ENCODE results near the gene CTU2. TPM values are rescaled to one million over a fixed set of nuclear protein-coding genes. Genes with fewer than 3 reads are reported as not detected.
"Not testable (repeated sequence)": the region's sequence is repeated elsewhere in the genome, so short reads cannot be mapped to it uniquely, and the experiment has no call there.

The CTU2 gene
- total RNA-seq, 4 donors from 2014 or later: 4.4 to 13.2 (median 6.3) TPM

GRCh38 chr16:88667461-88667860, 38.8 kb upstream of the CTU2 start:
- no peaks in the 10 kb centered on the region for H3K36me3 ChIP-seq
- H3K4me3 ChIP-seq: no peak overlapping the region
- H3K9me3 ChIP-seq: no peaks in the 10 kb centered on the region
- H3K4me1 ChIP-seq: peaks cover 6 to 24% (median 6%) of the 10 kb centered on the region in 3 donors
- H3K27ac ChIP-seq: no peak overlapping the region
- DNase-seq: no peak
- no peaks in the 10 kb centered on the region for H3K27me3 ChIP-seq
- 83% methylated on average over 1 of the region's 5 CpGs; no CpG with 5 or more reads in 1 of the 2 donors for WGBS, 2 donors
- TF ChIP-seq POLR2A (IDR thresholded peaks at IDR 0.05) (no peak), CTCF (IDR thresholded peaks at IDR 0.05) (no peak)
- intact Hi-C loops (cut with DNase I): no loop called here

GRCh38 chr16:88669493-88669892, 36.8 kb upstream of the CTU2 start:
- H3K9me3 ChIP-seq; H3K4me3 ChIP-seq; H3K27me3 ChIP-seq; DNase-seq; H3K36me3 ChIP-seq; intact Hi-C loops (cut with DNase I); H3K27ac ChIP-seq: not testable (repeated sequence)
- H3K4me1 ChIP-seq: peaks cover 0 to 10% (median 0%) of the 10 kb centered on the region in 3 donors
- 91 to 94% methylated on average over 8 of the region's 8 CpGs for WGBS, 2 donors

- no peak overlapping the region for H3K27ac ChIP-seq
- WGBS, 2 donors: 79 to 92% methylated on average over 10 of the region's 10 CpGs
- no peak overlapping the region for H3K4me3 ChIP-seq
- no peaks in the 10 kb centered on the region for H3K27me3 ChIP-seq
- no peaks in the 10 kb centered on the region for H3K9me3 ChIP-seq
- TF ChIP-seq CTCF (IDR thresholded peaks at IDR 0.05) (no peak), POLR2A (IDR thresholded peaks at IDR 0.05) (no peak)
- peaks cover 0 to 5% (median 0%) of the 10 kb centered on the region in 3 donors for H3K4me1 ChIP-seq
- H3K36me3 ChIP-seq: peaks cover 0 to 5% (median 0%) of the 10 kb centered on the region in 3 donors
- intact Hi-C loops (cut with DNase I): no loop called here
- DNase-seq: no peak
These were observed 36.3 kb upstream of the CTU2 start for GRCh38 chr16:88669980-88670379.

- intact Hi-C loops (cut with DNase I): no loop called here
- WGBS, 2 donors: 86 to 90% methylated on average over 8 of the region's 23 CpGs
These were observed 34.5 kb upstream of the CTU2 start for GRCh38 chr16:88671806-88672205.

GRCh38 chr16:88672776-88673175, 33.5 kb upstream of the CTU2 start:
- 66 to 70% methylated on average over 9 to 11 of the region's 11 CpGs for WGBS, 2 donors
- Histone ChIP-seq H3K36me3 (peaks cover 0 to 5% (median 0%) of the 10 kb centered on the region in 3 donors), H3K27me3 (peaks cover 0 to 12% (median 0%) of the 10 kb centered on the region in 4 donors), H3K4me1 (no peaks in the 10 kb centered on the region), H3K9me3 (no peaks in the 10 kb centered on the region), H3K27ac (no peak overlapping the region), H3K4me3 (no peak overlapping the region)
- TF ChIP-seq CTCF (IDR thresholded peaks at IDR 0.05): peak in 1 of 6 experiments; percentile 26
- TF ChIP-seq POLR2A (IDR thresholded peaks at IDR 0.05): no peak
- no peak for DNase-seq
- intact Hi-C loops (cut with DNase I): no loop called here

More at GRCh38 chr16:88671806-88672205, 34.5 kb upstream of the CTU2 start:
- Histone ChIP-seq H3K27ac (no peak overlapping the region), H3K27me3 (peaks cover 0 to 2% (median 0%) of the 10 kb centered on the region in 4 donors), H3K4me1 (no peaks in the 10 kb centered on the region), H3K36me3 (peaks cover 0 to 5% (median 0%) of the 10 kb centered on the region in 3 donors), H3K4me3 (no peak overlapping the region), H3K9me3 (no peaks in the 10 kb centered on the region)
- TF ChIP-seq POLR2A (IDR thresholded peaks at IDR 0.05) (no peak), CTCF (IDR thresholded peaks at IDR 0.05) (no peak)
- no peak for DNase-seq

Measured in esophagus squamous epithelium (tissue), 5 donors.